ENCODE results near the gene BMP3. TPM values are rescaled to one million over a fixed set of nuclear protein-coding genes. Genes with fewer than 3 reads are reported as not detected.

BMP3 gene
- total and polyA plus RNA-seq, 2 of the 13 experiments (the other 11 are each of a cell fraction or from before 2014, with no cell fraction given) = not detected

GRCh38 chr4:81102107-81102506 is 71.6 kb downstream of the BMP3 start (continued):
- TF ChIP-seq USF2 (IDR thresholded peaks at IDR 0.05; ENCODE audit: low read depth, low read length) = no peak
- no peak for TF ChIP-seq USF2 (CRISPR knock-in tag; IDR thresholded peaks at IDR 0.05; ENCODE audit: borderline replicate concordance)
- TF ChIP-seq SIX4 (CRISPR knock-in tag; IDR thresholded peaks at IDR 0.05) = no peak
- no peak for TF ChIP-seq ZMYM2 (CRISPR knock-in tag; IDR thresholded peaks at IDR 0.05)
- TF ChIP-seq HOMEZ (CRISPR knock-in tag; IDR thresholded peaks at IDR 0.05; ENCODE audit: low read depth) = no peak
- TF ChIP-seq HNRNPH1 (optimal IDR thresholded peaks at IDR 0.05; ENCODE audit: low read depth, low read length) = no peak
- no peak for TF ChIP-seq ZNF563 (CRISPR knock-in tag; IDR thresholded peaks at IDR 0.05)
- TF ChIP-seq FOXC1 (CRISPR knock-in tag; IDR thresholded peaks at IDR 0.05; ENCODE audit: borderline replicate concordance) = no peak
- TF ChIP-seq ZBTB2 (CRISPR knock-in tag; IDR thresholded peaks at IDR 0.05; ENCODE audit: low read depth) = no peak
- TF ChIP-seq HCFC1 (IDR thresholded peaks at IDR 0.05; ENCODE audit: low read depth, low read length) = no peak
- no peak for TF ChIP-seq THYN1 (CRISPR knock-in tag; IDR thresholded peaks at IDR 0.05; ENCODE audit: borderline replicate concordance, low read depth)

All from HepG2 (cell line).